Dermis blood vessel endothelial cell (primary cell): ENCODE results near the gene SMIM7. TPM values are rescaled to one million over a fixed set of nuclear protein-coding genes. Genes with fewer than 3 reads are reported as not detected.
A peak's percentile ranks its signal among the peaks of the same experiment; 100 is the strongest.
"Not testable (repeated sequence)": the region's sequence is repeated elsewhere in the genome, so short reads cannot be mapped to it uniquely, and the experiment has no call there.

ENCODE experiments used
- DNase-seq: peaks from one replicate; pipeline ENCODE4 v3.0.0; 2010
- total RNA-seq: library from RNA; depleted of rRNA; stranded (reverse); fragments of >200 nt; gene quantifications from 2 replicates; pipeline ENCODE4 v1.2.3, GENCODE V29; 2014

The SMIM7 gene
- total RNA-seq = 58.0 and 108 TPM in 2 replicates

GRCh38 chr19:16659832-16660708 lies at the start of gene SMIM7:
TSS of gene SMIM7 (minus strand) at chr19:16660144. CDS start at chr19:16660110, 34 bp downstream.
- peak; percentile 99 for DNase-seq

GRCh38 chr19:16703677-16704076 lies 43.7 kb upstream of the SMIM7 start:
- no peak for DNase-seq

GRCh38 chr19:16702123-16702522 lies 42.2 kb upstream of the SMIM7 start:
- peak; percentile 45 for DNase-seq

- no peak for DNase-seq
These were observed 39.0 kb upstream of the SMIM7 start for GRCh38 chr19:16698914-16699313.

GRCh38 chr19:16688084-16688483 lies 28.1 kb upstream of the SMIM7 start:
- DNase-seq = no peak

GRCh38 chr19:16684216-16684615 lies 24.3 kb upstream of the SMIM7 start:
- DNase-seq = no peak

GRCh38 chr19:16682539-16682938 lies 22.6 kb upstream of the SMIM7 start:
- no peak for DNase-seq

- no peak for DNase-seq
These were observed 19.9 kb upstream of the SMIM7 start for GRCh38 chr19:16679811-16680210.

GRCh38 chr19:16678498-16678897 lies 18.6 kb upstream of the SMIM7 start:
- DNase-seq = no peak

- no peak for DNase-seq
These were observed 17.1 kb upstream of the SMIM7 start for GRCh38 chr19:16677055-16677454.

GRCh38 chr19:16676101-16676798 lies 16.3 kb upstream of the SMIM7 start:
- DNase-seq = no peak

- DNase-seq = not testable (repeated sequence)
These were observed 13.9 kb upstream of the SMIM7 start for GRCh38 chr19:16673839-16674238.

GRCh38 chr19:16673231-16673630 lies 13.3 kb upstream of the SMIM7 start:
- DNase-seq = no peak

GRCh38 chr19:16671652-16672274 lies 11.8 kb upstream of the SMIM7 start:
- no peak for DNase-seq

- no peak for DNase-seq
These were observed 10.3 kb upstream of the SMIM7 start for GRCh38 chr19:16670291-16670690.

- not testable (repeated sequence) for DNase-seq
These were observed 8.8 kb upstream of the SMIM7 start for GRCh38 chr19:16668702-16669101.

- DNase-seq = no peak
These were observed 8.2 kb upstream of the SMIM7 start for GRCh38 chr19:16668176-16668575.

GRCh38 chr19:16661480-16662034 lies 1.6 kb upstream of the SMIM7 start:
- no peak for DNase-seq

GRCh38 chr19:16660763-16661479 lies 977 bp upstream of the SMIM7 start, which contains the start of gene TMEM38A:
TSS of gene TMEM38A (plus strand) at chr19:16661139. CDS start at chr19:16661218, 79 bp downstream.
- DNase-seq = peak; percentile 6

GRCh38 chr19:16659464-16659831 lies 496 bp downstream of the SMIM7 start:
- no peak for DNase-seq

GRCh38 chr19:16657384-16657783 lies 2.6 kb downstream of the SMIM7 start:
- DNase-seq = no peak

- DNase-seq = no peak
These were observed 4.2 kb downstream of the SMIM7 start for GRCh38 chr19:16655727-16656126.
